ENCODE results near the gene HPSE.

Gene HPSE

GRCh38 chr4:83252782-83253405, 81.8 kb downstream of the HPSE start:
- DNase-seq (ENCODE audit: extremely low read depth, low read depth) = no peak
- peak; percentile 79 for TF ChIP-seq CTCF (IDR thresholded peaks at IDR 0.05; ENCODE audit: low read depth, low read length, missing control alignments)
- no peak overlapping the region for H3K4me3 ChIP-seq (replicated peaks; ENCODE audit: low read depth, low read length)

- DNase-seq (ENCODE audit: extremely low read depth, low read depth) = no peak
- no peak for TF ChIP-seq CTCF (IDR thresholded peaks at IDR 0.05; ENCODE audit: low read depth, low read length, missing control alignments)
- H3K4me3 ChIP-seq (replicated peaks; ENCODE audit: low read depth, low read length) = no peak overlapping the region
Observed at GRCh38 chr4:83251447-83251830, 83.2 kb downstream of the HPSE start.

GRCh38 chr4:83250687-83251446, 83.8 kb downstream of the HPSE start:
- DNase-seq (ENCODE audit: extremely low read depth, low read depth) = no peak
- H3K4me3 ChIP-seq (replicated peaks; ENCODE audit: low read depth, low read length) = no peak overlapping the region
- TF ChIP-seq CTCF (IDR thresholded peaks at IDR 0.05; ENCODE audit: low read depth, low read length, missing control alignments) = no peak

GRCh38 chr4:83248486-83248885, 86.2 kb downstream of the HPSE start:
- DNase-seq (ENCODE audit: extremely low read depth, low read depth) = no peak
- no peak overlapping the region for H3K4me3 ChIP-seq (replicated peaks; ENCODE audit: low read depth, low read length)
- no peak for TF ChIP-seq CTCF (IDR thresholded peaks at IDR 0.05; ENCODE audit: low read depth, low read length, missing control alignments)

- no peak for DNase-seq (ENCODE audit: extremely low read depth, low read depth)
- H3K4me3 ChIP-seq (replicated peaks; ENCODE audit: low read depth, low read length) = no peak overlapping the region
- no peak for TF ChIP-seq CTCF (IDR thresholded peaks at IDR 0.05; ENCODE audit: low read depth, low read length, missing control alignments)
Observed at GRCh38 chr4:83247415-83248357, 87.0 kb downstream of the HPSE start.

All from HFF-Myc (cell line).